A549 (cell line): Measurements from ENCODE around the gene IQSEC2. TPM values are rescaled to one million over a fixed set of nuclear protein-coding genes. Genes with fewer than 3 reads are reported as not detected.
A peak's percentile ranks its signal among the peaks of the same experiment; 100 is the strongest.

Experiments
- ATAC-seq, 2 experiments: fragments of 200-7000 bp in 1 of 2; fragments of >200 bp in 1 of 2; cut with Nextera tagmentation in 1 of 2; cut with Tn5 transposase in 1 of 2; 3 replicates each; pipeline versions ENCODE4 v1.8.0 to v1.9.1; 2018 to 2020; ENCODE audit warnings: mild to moderate bottlenecking in 1 of 2, moderate library complexity in 1 of 2
- CTCF ChIA-PET: fragments of 300-600 bp; sonication (Branson Sonifier 250); formaldehyde crosslinking; extraction: SDS; loops from one replicate; lab custom pipeline; 2021; ENCODE audit warnings: antibody characterized with exemption, inconsistent platforms; lab: Yijun Ruan, JAX
- POLR2A ChIA-PET: fragments of 350-600 bp; formaldehyde crosslinking; extraction: SDS; loops from one replicate; lab custom pipeline; 2021; ENCODE audit warnings: antibody characterized with exemption, inconsistent platforms; lab: Yijun Ruan, JAX
- DNase-seq, 2 experiments: peaks; one replicate each; pipeline versions ENCODE4 v3.0.0 to v3.0.0-alpha.2; 2011 to 2016; ENCODE audit warnings: low read depth in 1 of 2, low spot score in 1 of 2
- FAIRE-seq: peaks from 2 replicates; lab custom pipeline; 2011; peaks lifted over from hg19 to GRCh38; lab: Jason Lieb, UNC
- H3K27ac ChIP-seq, 2 experiments: fragments of >200 bp; sonication (Bioruptor Twin); formaldehyde crosslinking; 3 replicates each; pipeline ENCODE4 v1.5.1; 2016 to 2017
- H3K4me1 ChIP-seq: fragments of >200 bp; sonication (Bioruptor Twin); formaldehyde crosslinking; 3 replicates; pipeline ENCODE4 v1.6.1; 2016
- H3K4me2 ChIP-seq: fragments of >200 bp; sonication (Bioruptor Twin); formaldehyde crosslinking; 3 replicates; pipeline ENCODE4 v1.6.1; 2016
- H3K4me3 ChIP-seq: fragments of >200 bp; sonication (Bioruptor Twin); formaldehyde crosslinking; 3 replicates; pipeline ENCODE4 v1.5.1; 2016
- H3K9me3 ChIP-seq: fragments of >200 bp; sonication (Bioruptor Twin); formaldehyde crosslinking; 3 replicates; pipeline ENCODE4 v1.6.1; 2016
- ATOH8 ChIP-seq: fragments of 250-450 bp; sonication (Bioruptor Pico); IDR thresholded peaks from 2 replicates; pipeline ENCODE4 v1.5.0; 2020; ENCODE audit warnings: low read depth, mild to moderate bottlenecking, moderate library complexity
- CBX2 ChIP-seq: fragments of 200-600 bp; sonication (generic); IDR thresholded peaks from 2 replicates; pipeline ENCODE4 v1.6.1; 2016; ENCODE audit warnings: low read depth, mild to moderate bottlenecking, borderline replicate concordance
- CHD4 ChIP-seq: fragments of 200-600 bp; sonication (generic); IDR thresholded peaks from 2 replicates; pipeline ENCODE4 v1.6.1; 2016; ENCODE audit warnings: antibody characterized with exemption, mild to moderate bottlenecking, borderline replicate concordance
- CTCF ChIP-seq: fragments of >200 bp; sonication (Bioruptor Twin); formaldehyde crosslinking; IDR thresholded peaks from 3 replicates; pipeline ENCODE4 v1.5.1; 2016
- EHF ChIP-seq: fragments of 250-450 bp; sonication (Bioruptor Pico); IDR thresholded peaks from 2 replicates; pipeline ENCODE4 v1.5.0; 2020; ENCODE audit warnings: mild to moderate bottlenecking
- EP300 ChIP-seq, 2 experiments: fragments of >200 bp; sonication (Bioruptor Twin); formaldehyde crosslinking; IDR thresholded peaks; 2 replicates in 1 of 2; 3 replicates in 1 of 2; pipeline ENCODE4 v1.6.1; 2016 to 2017
- FOSB ChIP-seq: fragments of 250-450 bp; sonication (Bioruptor Pico); IDR thresholded peaks from 2 replicates; pipeline ENCODE4 v1.5.0; 2020; ENCODE audit warnings: mild to moderate bottlenecking, moderate library complexity
- FOSL2 ChIP-seq, 2 experiments: fragments of 450-650 bp in 1 of 2; fragments of >200 bp in 1 of 2; sonication (Bioruptor Twin) in 1 of 2; formaldehyde crosslinking; IDR thresholded peaks; 2 replicates each; pipeline versions ENCODE4 v1.5.0 to v1.6.1; 2016 to 2020; ENCODE audit warnings: mild to moderate bottlenecking in 1 of 2, moderate library complexity in 1 of 2
- HDAC2 ChIP-seq: fragments of 200-600 bp; sonication (generic); IDR thresholded peaks from 2 replicates; pipeline ENCODE4 v1.6.1; 2016
- HEYL ChIP-seq: fragments of 250-450 bp; sonication (Bioruptor Pico); IDR thresholded peaks from 2 replicates; pipeline ENCODE4 v1.8.0; 2021; ENCODE audit warnings: mild to moderate bottlenecking, moderate library complexity
- HMGXB4 ChIP-seq: fragments of 250-450 bp; sonication (Bioruptor Pico); IDR thresholded peaks from 2 replicates; pipeline ENCODE4 v1.5.0; 2021; ENCODE audit warnings: mild to moderate bottlenecking, moderate library complexity, borderline replicate concordance
- HOXA7 ChIP-seq: fragments of 250-450 bp; sonication (Bioruptor Pico); IDR thresholded peaks from 2 replicates; pipeline ENCODE4 v1.5.0; 2020; ENCODE audit warnings: mild to moderate bottlenecking, moderate library complexity
- JUNB ChIP-seq: fragments of >200 bp; sonication (Bioruptor Twin); formaldehyde crosslinking; IDR thresholded peaks from 2 replicates; pipeline ENCODE4 v1.6.1; 2016
- MAFK ChIP-seq: fragments of 450-650 bp; IDR thresholded peaks from 2 replicates; pipeline ENCODE4 v1.6.1; 2014; ENCODE audit not compliant: partially characterized antibody
- MAZ ChIP-seq: fragments of 150-350 bp; IDR thresholded peaks from 2 replicates; pipeline ENCODE4 v1.6.1; 2014; ENCODE audit warnings: antibody characterized with exemption, low read depth, low read length, borderline replicate concordance
- NR3C1 ChIP-seq: fragments of >200 bp; sonication (Bioruptor Twin); formaldehyde crosslinking; IDR thresholded peaks from 3 replicates; pipeline ENCODE4 v1.6.1; 2017
- PHF8 ChIP-seq: fragments of 200-600 bp; sonication (generic); IDR thresholded peaks from 2 replicates; pipeline ENCODE4 v1.6.1; 2016; ENCODE audit warnings: low read depth, mild to moderate bottlenecking, antibody characterized with exemption, moderate library complexity, borderline replicate concordance
- POLR2A ChIP-seq: IDR thresholded peaks from 2 replicates; pipeline ENCODE4 v1.6.1; 2012; ENCODE audit warnings: mild to moderate bottlenecking, low read length
- POLR2AphosphoS2 ChIP-seq: conservative IDR thresholded peaks from 2 replicates; pipeline ENCODE4 v1.6.1; 2012; ENCODE audit warnings: low read length, improper control_type of control experiment, inconsistent platforms
- REST ChIP-seq: fragments of 200-600 bp; sonication (generic); IDR thresholded peaks from 2 replicates; pipeline ENCODE4 v1.6.1; 2016; ENCODE audit warnings: antibody characterized with exemption, mild to moderate bottlenecking, moderate library complexity
- TP53 ChIP-seq: fragments of 250-450 bp; sonication (Bioruptor Pico); IDR thresholded peaks from 2 replicates; pipeline ENCODE4 v1.5.0; 2021; ENCODE audit warnings: mild to moderate bottlenecking, moderate library complexity
- ZNF302 ChIP-seq: fragments of 250-450 bp; sonication (Bioruptor Pico); IDR thresholded peaks from 2 replicates; pipeline ENCODE4 v1.9.0; 2021; ENCODE audit warnings: inconsistent platforms, mild to moderate bottlenecking, moderate library complexity
- WGBS: methylation state at CpG from one replicate; pipeline ENCODE4 v1.1.6; 2017; ENCODE audit errors: missing lambda C conversion rate; 5-methylcytosine and 5-hydroxymethylcytosine counted together
- polyA plus RNA-seq, 4 experiments: library from polyadenylated mRNA; depleted of rRNA in 3 of 4; stranded (reverse); fragments of >200 nt; fragmentation: RNase III in 1 of 4; extraction: RNeasy Plus Mini Kit Qiagen cat#74134 plus additional on column Dnase treatment in 1 of 4; gene quantifications; 2 replicates in 3 of 4; 3 replicates in 1 of 4; pipeline ENCODE4 v1.2.3, GENCODE V29; 2011 to 2017

Gene IQSEC2
- polyA plus RNA-seq, 2 of the 4 experiments (the other 2 are of a cell fraction), result 28.3 to 37.6 TPM

- peak overlapping the region; percentile 56 for H3K4me3 ChIP-seq
- peak; percentile 41 to 51; a peak in 5 of 6 replicates for ATAC-seq
- H3K4me2 ChIP-seq, result peak overlapping the region; percentile 98
- FAIRE-seq, result peak; percentile 87
- peaks cover 36% of the 10 kb centered on the region for H3K4me1 ChIP-seq
- H3K27ac ChIP-seq, result peak overlapping the region; percentile 94 to 95
- TF ChIP-seq NR3C1 (no peak), CTCF (peak; percentile 39; the same call in 2 of the 3 replicates), REST (no peak), ATOH8 (no peak), EP300 (IDR thresholded peaks at IDR 0.05) (no peak), FOSL2 (IDR thresholded peaks at IDR 0.05) (no peak), FOSL2 (CRISPR knock-in tag; IDR thresholded peaks at IDR 0.05) (no peak), POLR2AphosphoS2 (no peak), ZNF302 (CRISPR knock-in tag) (no peak), HEYL (CRISPR knock-in tag) (no peak)
- ChIA-PET POLR2A (interaction anchor here (1.6 kb wide), 1 partner anchor 16 kb away, joined by 3 read pairs; no protein-coding TSS in a partner anchor), CTCF (interaction anchor here (0.7 to 12.8 kb wide), 11 partner anchors 8 to 88 kb away, joined by 3 to 170 read pairs (median 4); no protein-coding TSS in a partner anchor)
- WGBS, result 12% methylated on average over 11 of the region's 14 CpGs
- DNase-seq, result no peak
- H3K9me3 ChIP-seq, result no peaks in the 10 kb centered on the region
These were observed 1.8 kb downstream of the IQSEC2 start for GRCh38 chrX:53279296-53280237.

- TF ChIP-seq FOSB (CRISPR knock-in tag) (no peak), CHD4 (no peak), CBX2 (no peak), POLR2A (no peak), HDAC2 (no peak), POLR2AphosphoS2 (no peak), EHF (CRISPR knock-in tag) (no peak), HMGXB4 (CRISPR knock-in tag) (no peak), MAZ (no peak), JUNB (no peak), EP300 (IDR thresholded peaks at IDR 0.05) (no peak), PHF8 (no peak), ZNF302 (CRISPR knock-in tag) (no peak), HEYL (CRISPR knock-in tag) (no peak), FOSL2 (IDR thresholded peaks at IDR 0.05) (no peak), FOSL2 (CRISPR knock-in tag; IDR thresholded peaks at IDR 0.05) (no peak), MAFK (no peak), TP53 (CRISPR knock-in tag) (no peak), HOXA7 (CRISPR knock-in tag) (no peak)
- Histone ChIP-seq H3K27ac (no peak overlapping the region), H3K4me3 (no peak overlapping the region), H3K9me3 (no peaks in the 10 kb centered on the region), H3K4me1 (peaks cover 32% of the 10 kb centered on the region), H3K4me2 (no peak overlapping the region)
- POLR2A ChIA-PET, result interaction anchor here (0.6 kb wide), 1 partner anchor 19 kb away, joined by 4 read pairs; no protein-coding TSS in a partner anchor
- no peak for FAIRE-seq
- no peak for ATAC-seq
- CTCF ChIA-PET, result interaction anchor here (1.0 to 2.8 kb wide), 4 partner anchors 10 to 40 kb away, joined by 3 to 18 read pairs (median 4); no protein-coding TSS in a partner anchor
- WGBS, result 73% methylated on average over 8 of the region's 8 CpGs
- DNase-seq, result no peak
These were observed 8.5 kb downstream of the IQSEC2 start for GRCh38 chrX:53272808-53273337.
